HG02759 (cell line): ENCODE data around the gene CADPS.

Experiments
- ATAC-seq: cut with Tn5 transposase; IDR thresholded peaks from one replicate; pipeline ENCODE4 v1.9.1; 2021; ENCODE audit warnings: mild to moderate bottlenecking, moderate library complexity; ENCODE audit not compliant: unreplicated experiment

Gene CADPS

GRCh38 chr3:62873761-62874710 is 1.2 kb downstream of the CADPS start:
- ATAC-seq, result peak; percentile 41

GRCh38 chr3:62873451-62873760 is 1.8 kb downstream of the CADPS start:
- ATAC-seq, result no peak

GRCh38 chr3:62872318-62872717 is 2.9 kb downstream of the CADPS start:
- ATAC-seq, result no peak

GRCh38 chr3:62870321-62870720 is 4.9 kb downstream of the CADPS start:
- no peak for ATAC-seq

- ATAC-seq, result no peak
These were observed 11.6 kb downstream of the CADPS start for GRCh38 chr3:62863648-62864047.

GRCh38 chr3:62859203-62859791 is 15.9 kb downstream of the CADPS start:
- no peak for ATAC-seq

GRCh38 chr3:62845996-62846395 is 29.2 kb downstream of the CADPS start:
- ATAC-seq, result no peak

- ATAC-seq, result no peak
These were observed 31.7 kb downstream of the CADPS start for GRCh38 chr3:62843508-62843907.

GRCh38 chr3:62839748-62840147 is 35.5 kb downstream of the CADPS start:
- ATAC-seq, result no peak

GRCh38 chr3:62837145-62837787 is 38.0 kb downstream of the CADPS start:
- ATAC-seq, result no peak

GRCh38 chr3:62835554-62836236 is 39.5 kb downstream of the CADPS start:
- ATAC-seq, result peak; percentile 77

- ATAC-seq, result peak; percentile 35
These were observed 41.7 kb downstream of the CADPS start for GRCh38 chr3:62833538-62833937.

- ATAC-seq, result no peak
These were observed 42.7 kb downstream of the CADPS start for GRCh38 chr3:62832553-62832952.

GRCh38 chr3:62830727-62831322 is 44.4 kb downstream of the CADPS start:
- no peak for ATAC-seq

GRCh38 chr3:62827550-62827949 is 47.7 kb downstream of the CADPS start:
- ATAC-seq, result no peak

- ATAC-seq, result no peak
These were observed 50.1 kb downstream of the CADPS start for GRCh38 chr3:62824965-62825592.

- ATAC-seq, result no peak
These were observed 51.7 kb downstream of the CADPS start for GRCh38 chr3:62823461-62824050.

- ATAC-seq, result no peak
These were observed 52.3 kb downstream of the CADPS start for GRCh38 chr3:62822905-62823304.

GRCh38 chr3:62818347-62818746 is 56.9 kb downstream of the CADPS start:
- peak; percentile 85 for ATAC-seq

GRCh38 chr3:62817678-62818077 is 57.5 kb downstream of the CADPS start:
- no peak for ATAC-seq
